Measurements from ENCODE around the gene FEM1B.

Gene FEM1B

DNA sequence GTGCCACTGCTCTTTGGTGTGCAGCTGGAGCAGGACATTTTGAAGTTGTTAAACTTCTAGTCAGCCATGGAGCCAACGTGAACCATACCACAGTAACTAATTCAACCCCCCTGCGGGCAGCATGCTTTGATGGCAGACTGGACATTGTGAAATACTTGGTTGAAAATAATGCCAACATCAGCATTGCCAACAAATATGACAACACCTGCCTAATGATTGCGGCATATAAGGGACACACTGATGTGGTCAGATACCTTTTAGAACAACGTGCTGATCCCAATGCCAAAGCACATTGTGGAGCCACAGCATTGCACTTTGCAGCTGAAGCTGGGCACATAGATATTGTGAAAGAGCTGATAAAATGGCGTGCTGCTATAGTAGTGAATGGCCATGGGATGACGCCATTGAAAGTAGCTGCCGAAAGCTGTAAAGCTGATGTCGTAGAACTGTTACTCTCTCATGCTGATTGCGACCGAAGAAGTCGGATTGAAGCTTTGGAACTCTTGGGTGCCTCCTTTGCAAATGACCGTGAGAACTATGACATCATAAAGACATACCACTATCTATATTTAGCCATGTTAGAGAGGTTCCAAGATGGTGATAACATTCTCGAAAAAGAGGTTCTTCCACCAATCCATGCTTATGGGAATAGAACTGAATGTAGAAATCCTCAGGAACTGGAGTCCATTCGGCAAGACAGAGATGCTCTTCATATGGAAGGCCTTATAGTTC is 12.2 kb downstream of the FEM1B start:
- no peak overlapping the region for H3K27ac Mint-ChIP-seq
- H3K4me3 Mint-ChIP-seq, result no peak overlapping the region
- H3K9me3 Mint-ChIP-seq, result peaks cover 3% of the 10 kb centered on the region
- TF ChIP-seq, protein P1, sequence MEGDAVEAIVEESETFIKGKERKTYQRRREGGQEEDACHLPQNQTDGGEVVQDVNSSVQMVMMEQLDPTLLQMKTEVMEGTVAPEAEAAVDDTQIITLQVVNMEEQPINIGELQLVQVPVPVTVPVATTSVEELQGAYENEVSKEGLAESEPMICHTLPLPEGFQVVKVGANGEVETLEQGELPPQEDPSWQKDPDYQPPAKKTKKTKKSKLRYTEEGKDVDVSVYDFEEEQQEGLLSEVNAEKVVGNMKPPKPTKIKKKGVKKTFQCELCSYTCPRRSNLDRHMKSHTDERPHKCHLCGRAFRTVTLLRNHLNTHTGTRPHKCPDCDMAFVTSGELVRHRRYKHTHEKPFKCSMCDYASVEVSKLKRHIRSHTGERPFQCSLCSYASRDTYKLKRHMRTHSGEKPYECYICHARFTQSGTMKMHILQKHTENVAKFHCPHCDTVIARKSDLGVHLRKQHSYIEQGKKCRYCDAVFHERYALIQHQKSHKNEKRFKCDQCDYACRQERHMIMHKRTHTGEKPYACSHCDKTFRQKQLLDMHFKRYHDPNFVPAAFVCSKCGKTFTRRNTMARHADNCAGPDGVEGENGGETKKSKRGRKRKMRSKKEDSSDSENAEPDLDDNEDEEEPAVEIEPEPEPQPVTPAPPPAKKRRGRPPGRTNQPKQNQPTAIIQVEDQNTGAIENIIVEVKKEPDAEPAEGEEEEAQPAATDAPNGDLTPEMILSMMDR (IDR thresholded peaks at IDR 0.05; ENCODE audit: unreplicated experiment in 3 of 3), result no peak
- peaks cover 60% of the 10 kb centered on the region for H3K36me3 Mint-ChIP-seq (ENCODE audit: low read depth)
- peaks cover 6% of the 10 kb centered on the region for H3K4me1 Mint-ChIP-seq
- H3K27me3 Mint-ChIP-seq (ENCODE audit: low read depth), result no peaks in the 10 kb centered on the region

DNA sequence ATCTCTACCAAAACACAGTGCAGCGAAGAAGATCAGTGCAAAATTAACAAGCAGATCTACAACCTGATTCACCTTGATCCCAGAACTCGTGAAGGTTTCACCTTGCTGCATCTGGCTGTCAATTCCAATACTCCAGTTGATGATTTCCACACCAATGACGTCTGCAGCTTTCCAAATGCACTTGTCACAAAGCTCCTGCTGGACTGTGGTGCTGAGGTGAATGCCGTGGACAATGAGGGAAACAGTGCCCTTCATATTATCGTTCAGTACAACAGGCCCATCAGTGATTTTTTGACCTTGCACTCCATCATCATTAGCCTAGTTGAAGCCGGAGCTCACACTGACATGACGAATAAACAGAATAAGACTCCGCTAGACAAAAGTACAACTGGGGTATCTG is 13.2 kb downstream of the FEM1B start:
- Mint-ChIP-seq H3K9me3 (no peaks in the 10 kb centered on the region), H3K4me1 (peaks cover 11% of the 10 kb centered on the region), H3K27me3 (ENCODE audit: low read depth) (no peaks in the 10 kb centered on the region), H3K27ac (no peak overlapping the region), H3K36me3 (ENCODE audit: low read depth) (peaks cover 60% of the 10 kb centered on the region), H3K4me3 (no peak overlapping the region)
- TF ChIP-seq, protein P1 (IDR thresholded peaks at IDR 0.05; ENCODE audit: unreplicated experiment in 3 of 3), result no peak

GRCh38 chr15:68292157-68292781 is 14.7 kb downstream of the FEM1B start:
- Mint-ChIP-seq H3K4me3 (no peak overlapping the region), H3K27ac (no peak overlapping the region), H3K4me1 (peaks cover 6% of the 10 kb centered on the region), H3K9me3 (no peaks in the 10 kb centered on the region), H3K27me3 (ENCODE audit: low read depth) (no peaks in the 10 kb centered on the region), H3K36me3 (ENCODE audit: low read depth) (peaks cover 63% of the 10 kb centered on the region)
- TF ChIP-seq, protein P1 (IDR thresholded peaks at IDR 0.05; ENCODE audit: unreplicated experiment in 3 of 3), result no peak

DNA sequence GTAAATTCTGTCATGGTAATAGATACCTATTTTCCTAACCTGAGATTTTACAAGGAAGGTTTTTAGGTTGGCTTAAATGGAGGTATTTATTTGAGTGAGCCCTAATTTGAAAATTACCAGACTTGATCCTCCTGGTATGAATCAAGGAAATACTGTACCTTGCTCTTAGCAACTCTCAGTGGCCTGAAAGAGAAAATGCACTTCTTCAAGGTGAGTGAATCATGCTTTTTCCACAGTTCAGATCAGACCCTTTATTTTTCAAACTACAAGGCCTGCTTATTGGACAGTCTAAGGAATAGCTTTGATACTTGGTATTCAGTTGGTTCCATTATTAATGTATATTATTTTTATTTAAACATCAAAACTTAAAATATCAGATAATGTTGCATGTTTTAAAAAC is 15.4 kb downstream of the FEM1B start:
- TF ChIP-seq, protein P1 (IDR thresholded peaks at IDR 0.05; ENCODE audit: unreplicated experiment in 3 of 3), result no peak
- no peak overlapping the region for H3K27ac Mint-ChIP-seq
- peaks cover 63% of the 10 kb centered on the region for H3K36me3 Mint-ChIP-seq (ENCODE audit: low read depth)
- H3K4me3 Mint-ChIP-seq, result no peak overlapping the region
- no peaks in the 10 kb centered on the region for H3K9me3 Mint-ChIP-seq
- H3K4me1 Mint-ChIP-seq, result peaks cover 6% of the 10 kb centered on the region
- no peaks in the 10 kb centered on the region for H3K27me3 Mint-ChIP-seq (ENCODE audit: low read depth)

DNA sequence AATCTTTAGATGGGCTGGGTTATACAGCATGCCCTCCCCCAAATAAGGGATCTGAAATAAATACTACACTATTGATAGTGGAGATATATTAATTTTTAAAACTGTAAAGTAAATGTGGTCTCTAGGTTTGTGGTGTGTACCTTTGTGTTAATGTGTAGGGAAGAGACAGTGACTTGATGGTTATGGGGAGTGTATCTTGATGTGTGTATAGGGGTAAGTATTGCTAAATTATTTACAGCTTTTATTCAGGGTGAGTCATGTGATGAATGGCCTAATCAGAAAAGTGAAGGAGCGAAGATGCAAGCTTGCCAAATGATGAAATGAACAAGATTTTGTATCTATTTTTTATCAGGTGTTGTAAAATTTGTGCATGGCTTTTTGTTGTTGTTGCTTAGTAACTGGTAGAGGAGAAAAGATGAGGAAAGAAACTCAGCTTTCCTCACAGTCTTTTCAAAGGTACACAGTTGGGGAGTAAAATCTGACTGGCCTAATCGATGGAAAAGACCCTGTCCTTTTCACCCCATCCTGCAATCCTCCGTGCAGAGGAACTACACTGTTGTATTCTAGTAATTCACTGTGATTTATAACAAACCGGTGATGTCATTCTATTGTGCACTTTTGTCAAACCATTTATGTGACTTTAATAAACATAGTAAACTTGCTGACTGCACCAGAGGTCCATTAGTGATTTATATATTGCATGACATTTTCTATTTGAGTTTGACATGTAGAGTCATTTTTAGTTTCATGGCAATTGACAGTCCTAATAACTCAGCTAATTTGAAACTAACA is 17.7 kb downstream of the FEM1B start:
- Mint-ChIP-seq H3K27me3 (ENCODE audit: low read depth) (no peaks in the 10 kb centered on the region), H3K4me3 (no peak overlapping the region), H3K27ac (peak overlapping the region in 1 of 3 experiments; percentile 21), H3K9me3 (no peaks in the 10 kb centered on the region), H3K36me3 (ENCODE audit: low read depth) (peaks cover 52% of the 10 kb centered on the region), H3K4me1 (peaks cover 6% of the 10 kb centered on the region)
- TF ChIP-seq, protein P1 (IDR thresholded peaks at IDR 0.05; ENCODE audit: unreplicated experiment in 3 of 3), result no peak
